Gastrocnemius medialis (tissue), 4 donors: Measurements from ENCODE around the gene HRH2. TPM values are rescaled to one million over a fixed set of nuclear protein-coding genes. Genes with fewer than 3 reads are reported as not detected.
A peak's percentile ranks its signal among the peaks of the same experiment; 100 is the strongest.

Experiments used
- ATAC-seq, 2 donors: fragments of 150-250 bp; one replicate each; pipeline ENCODE4 v1.9.1; 2016
- DNase-seq, 2 donors: peaks; one replicate each; pipeline ENCODE4 v3.0.0-alpha.2; 2019
- H3K27ac ChIP-seq, 4 donors: fragments of 200-600 bp; sonication (generic); 1 replicate in 1 of 4; 2 replicates in 3 of 4; pipeline ENCODE4 v1.5.1; 2016 to 2018; ENCODE audit warnings: mild to moderate bottlenecking in 2 of 4, moderate library complexity in 1 of 4
- H3K27me3 ChIP-seq, 3 donors: fragments of 200-600 bp; sonication (generic) in 2 of 3; 1 replicate in 1 of 3; 2 replicates in 2 of 3; pipeline versions ENCODE4 v1.5.1 to v1.6.0; 2016 to 2019; ENCODE audit warnings: mild to moderate bottlenecking in 1 of 3, moderate library complexity in 1 of 3
- H3K36me3 ChIP-seq, 2 donors: fragments of 200-600 bp; sonication (generic) in 1 of 2; one replicate each; pipeline ENCODE4 v1.5.1; 2017 to 2018
- H3K4me1 ChIP-seq, 2 donors: fragments of 200-600 bp; sonication (generic) in 1 of 2; one replicate each; pipeline ENCODE4 v1.5.1; 2016 to 2017; ENCODE audit warnings: mild to moderate bottlenecking in 2 of 2
- H3K4me3 ChIP-seq, 4 donors: fragments of 200-600 bp; sonication (generic) in 3 of 4; 1 replicate in 1 of 4; 2 replicates in 3 of 4; pipeline ENCODE4 v1.5.1; 2016 to 2019; ENCODE audit warnings: mild to moderate bottlenecking in 2 of 4
- H3K9me3 ChIP-seq, 3 donors: fragments of 200-600 bp; sonication (generic) in 2 of 3; 1 replicate in 1 of 3; 2 replicates in 2 of 3; pipeline ENCODE4 v1.5.1; 2016 to 2019
- CTCF ChIP-seq, 5 experiments: fragments of 450-650 bp in 3 of 5; fragments of 200-600 bp in 2 of 5; sonication (generic) in 2 of 5; IDR thresholded peaks in 4 of 5; conservative IDR thresholded peaks in 1 of 5; 1 replicate in 4 of 5; 2 replicates in 1 of 5; pipeline ENCODE4 v1.5.1; 2016 to 2019; ENCODE audit warnings: antibody characterized with exemption in 5 of 5, mild to moderate bottlenecking in 3 of 5, moderate library complexity in 3 of 5
- POLR2A ChIP-seq, 2 donors: fragments of 450-650 bp; IDR thresholded peaks; one replicate each; pipeline ENCODE4 v1.6.1; 2017; ENCODE audit warnings: antibody characterized with exemption in 2 of 2, mild to moderate bottlenecking in 2 of 2, moderate library complexity in 2 of 2
- in situ Hi-C, 4 donors: fragments of 200-750 bp; cut with MboI; loops; one replicate each; pipeline versions ENCODE4 v1.15.0 to v1.8.0; 2017; ENCODE audit warnings: low sequenced_read_pairs in 4 of 4
- intact Hi-C: fragments of 100-400 bp; cut with DNase I; formaldehyde crosslinking; loops from one replicate; pipeline ENCODE4 v1.15.1; 2023; ENCODE audit warnings: low total_unique reads
- total RNA-seq, 4 donors: library from RNA; depleted of rRNA; stranded (reverse); fragments of >200 nt; gene quantifications; one replicate each; pipeline versions ENCODE4 v1.1.0 to v1.2.3, GENCODE V29; 2016

The HRH2 gene
- total RNA-seq, 4 donors from 2014 or later = 0.44 to 1.6 (median 0.76) TPM

- in situ Hi-C loops (no loop called here), intact Hi-C loops (no loop called here)
- Histone ChIP-seq H3K4me1 (no peaks in the 10 kb centered on the region), H3K27ac (no peak overlapping the region), H3K4me3 (no peak overlapping the region), H3K9me3 (no peaks in the 10 kb centered on the region), H3K27me3 (no peaks in the 10 kb centered on the region), H3K36me3 (no peaks in the 10 kb centered on the region)
- ATAC-seq (no peak), DNase-seq (no peak)
- TF ChIP-seq CTCF (IDR thresholded peaks at IDR 0.05 in 4 of 5, conservative IDR thresholded peaks at IDR 0.05 in 1 of 5) (no peak), POLR2A (IDR thresholded peaks at IDR 0.05) (no peak)
These were observed 34.5 kb downstream of the HRH2 start for GRCh38 chr5:175692235-175692995.

- Histone ChIP-seq H3K36me3 (no peaks in the 10 kb centered on the region), H3K4me1 (no peaks in the 10 kb centered on the region), H3K27me3 (no peaks in the 10 kb centered on the region), H3K9me3 (no peaks in the 10 kb centered on the region), H3K4me3 (no peak overlapping the region), H3K27ac (no peak overlapping the region)
- peak in 1 of 2 donors; percentile 33 for DNase-seq
- in situ Hi-C loops = no loop called here
- intact Hi-C loops = no loop called here
- TF ChIP-seq POLR2A (IDR thresholded peaks at IDR 0.05) (no peak), CTCF (IDR thresholded peaks at IDR 0.05 in 4 of 5, conservative IDR thresholded peaks at IDR 0.05 in 1 of 5) (no peak)
- no peak for ATAC-seq
These were observed 35.3 kb downstream of the HRH2 start for GRCh38 chr5:175692996-175693710.

GRCh38 chr5:175693741-175694140 is 35.9 kb downstream of the HRH2 start:
- intact Hi-C loops (no loop called here), in situ Hi-C loops (no loop called here)
- H3K36me3 ChIP-seq = no peaks in the 10 kb centered on the region
- TF ChIP-seq CTCF (IDR thresholded peaks at IDR 0.05 in 4 of 5, conservative IDR thresholded peaks at IDR 0.05 in 1 of 5) (no peak), POLR2A (IDR thresholded peaks at IDR 0.05) (no peak)
- H3K4me1 ChIP-seq = no peaks in the 10 kb centered on the region
- no peak for ATAC-seq
- H3K9me3 ChIP-seq = no peaks in the 10 kb centered on the region
- H3K27me3 ChIP-seq = no peaks in the 10 kb centered on the region
- no peak overlapping the region for H3K4me3 ChIP-seq
- DNase-seq = no peak
- no peak overlapping the region for H3K27ac ChIP-seq

GRCh38 chr5:175694371-175695160 is 36.7 kb downstream of the HRH2 start:
- no peak for TF ChIP-seq POLR2A (IDR thresholded peaks at IDR 0.05)
- no peak for TF ChIP-seq CTCF (IDR thresholded peaks at IDR 0.05 in 4 of 5, conservative IDR thresholded peaks at IDR 0.05 in 1 of 5)
- Histone ChIP-seq H3K9me3 (no peaks in the 10 kb centered on the region), H3K4me1 (no peaks in the 10 kb centered on the region), H3K27ac (no peak overlapping the region), H3K27me3 (no peaks in the 10 kb centered on the region), H3K4me3 (no peak overlapping the region), H3K36me3 (no peaks in the 10 kb centered on the region)
- intact Hi-C loops = no loop called here
- in situ Hi-C loops = no loop called here
- DNase-seq = no peak
- ATAC-seq = no peak
